ENCODE data around the gene CALML5.

DNA sequence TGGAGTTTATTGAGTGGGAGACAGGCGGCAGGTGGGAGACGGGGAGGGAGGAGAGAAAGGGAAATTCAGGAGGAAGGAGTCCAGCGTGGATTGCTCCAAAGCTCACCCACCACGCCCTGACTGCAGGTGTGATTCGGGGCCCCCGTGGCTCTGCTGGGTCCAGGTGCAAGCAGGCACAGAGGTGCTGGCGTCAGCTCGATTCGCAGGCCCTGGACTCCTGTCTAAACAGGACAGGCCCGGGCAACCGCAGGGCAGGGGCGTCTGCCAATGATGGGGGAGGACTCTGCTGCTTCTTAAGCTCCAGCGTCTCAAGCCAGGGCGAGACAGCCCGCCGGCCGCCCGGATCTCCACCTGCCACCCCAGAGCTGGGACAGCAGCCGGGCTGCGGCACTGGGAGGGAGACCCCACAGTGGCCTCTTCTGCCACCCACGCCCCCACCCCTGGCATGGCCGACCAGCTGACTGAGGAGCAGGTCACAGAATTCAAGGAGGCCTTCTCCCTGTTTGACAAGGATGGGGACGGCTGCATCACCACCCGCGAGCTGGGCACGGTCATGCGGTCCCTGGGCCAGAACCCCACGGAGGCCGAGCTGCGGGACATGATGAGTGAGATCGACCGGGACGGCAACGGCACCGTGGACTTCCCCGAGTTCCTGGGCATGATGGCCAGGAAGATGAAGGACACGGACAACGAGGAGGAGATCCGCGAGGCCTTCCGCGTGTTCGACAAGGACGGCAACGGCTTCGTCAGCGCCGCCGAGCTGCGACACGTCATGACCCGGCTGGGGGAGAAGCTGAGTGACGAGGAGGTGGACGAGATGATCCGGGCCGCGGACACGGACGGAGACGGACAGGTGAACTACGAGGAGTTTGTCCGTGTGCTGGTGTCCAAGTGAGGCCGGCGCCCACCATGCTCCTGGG, 25.5 kb upstream of the CALML5 start, which contains the start of gene CALML3:
- TF ChIP-seq, protein P1, sequence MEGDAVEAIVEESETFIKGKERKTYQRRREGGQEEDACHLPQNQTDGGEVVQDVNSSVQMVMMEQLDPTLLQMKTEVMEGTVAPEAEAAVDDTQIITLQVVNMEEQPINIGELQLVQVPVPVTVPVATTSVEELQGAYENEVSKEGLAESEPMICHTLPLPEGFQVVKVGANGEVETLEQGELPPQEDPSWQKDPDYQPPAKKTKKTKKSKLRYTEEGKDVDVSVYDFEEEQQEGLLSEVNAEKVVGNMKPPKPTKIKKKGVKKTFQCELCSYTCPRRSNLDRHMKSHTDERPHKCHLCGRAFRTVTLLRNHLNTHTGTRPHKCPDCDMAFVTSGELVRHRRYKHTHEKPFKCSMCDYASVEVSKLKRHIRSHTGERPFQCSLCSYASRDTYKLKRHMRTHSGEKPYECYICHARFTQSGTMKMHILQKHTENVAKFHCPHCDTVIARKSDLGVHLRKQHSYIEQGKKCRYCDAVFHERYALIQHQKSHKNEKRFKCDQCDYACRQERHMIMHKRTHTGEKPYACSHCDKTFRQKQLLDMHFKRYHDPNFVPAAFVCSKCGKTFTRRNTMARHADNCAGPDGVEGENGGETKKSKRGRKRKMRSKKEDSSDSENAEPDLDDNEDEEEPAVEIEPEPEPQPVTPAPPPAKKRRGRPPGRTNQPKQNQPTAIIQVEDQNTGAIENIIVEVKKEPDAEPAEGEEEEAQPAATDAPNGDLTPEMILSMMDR (IDR thresholded peaks at IDR 0.05; ENCODE audit: insufficient read depth, low read length, poor library complexity, severe bottlenecking): no peak
- TF ChIP-seq EZH2phosphoT487 (conservative IDR thresholded peaks at IDR 0.05; ENCODE audit: low read length): no peak
